Suprapubic skin (tissue), 4 donors: Measurements from ENCODE around the gene ANKRD17.

ENCODE experiments used
- POLR2A ChIP-seq, 2 donors: fragments of 450-650 bp; IDR thresholded peaks; one replicate each; pipeline ENCODE4 v1.6.1; 2017; ENCODE audit warnings: antibody characterized with exemption in 2 of 2, mild to moderate bottlenecking in 2 of 2, moderate library complexity in 2 of 2
- POLR2AphosphoS5 ChIP-seq, 3 donors: sonication (generic); formaldehyde crosslinking; IDR thresholded peaks; one replicate each; pipeline ENCODE4 v1.6.1; 2017; ENCODE audit warnings: antibody characterized with exemption in 3 of 3
- TF ChIP-seq, protein P1 (sequence below), 2 donors: fragments of 200-600 bp in 1 of 2; fragments of 450-650 bp in 1 of 2; sonication (generic) in 1 of 2; IDR thresholded peaks; one replicate each; pipeline ENCODE4 v1.5.1; 2016 to 2019; ENCODE audit warnings: antibody characterized with exemption in 2 of 2, mild to moderate bottlenecking in 1 of 2, moderate library complexity in 1 of 2

DNA sequence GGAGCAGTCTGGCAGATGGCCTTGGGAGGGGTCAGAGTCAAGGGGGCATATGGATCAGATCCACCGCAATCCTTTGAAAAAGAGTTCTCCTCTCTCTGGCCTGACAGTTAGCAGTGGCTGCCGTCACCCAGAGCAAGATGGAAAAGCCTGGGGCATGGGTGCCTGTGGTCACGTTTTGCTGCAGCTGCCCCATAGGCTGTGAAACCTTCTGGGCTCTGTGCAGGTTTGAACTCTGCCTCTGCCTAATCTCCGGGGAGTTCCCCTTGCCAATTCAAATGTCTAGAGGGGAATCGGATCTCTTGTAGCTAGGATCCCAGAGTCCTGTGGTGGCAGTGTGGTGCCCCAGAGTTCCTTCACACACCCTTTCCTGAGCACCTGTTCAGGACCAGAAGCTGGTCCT, 23.4 kb upstream of the ANKRD17 start:
- no peak for TF ChIP-seq POLR2AphosphoS5 (IDR thresholded peaks at IDR 0.05)
- TF ChIP-seq, protein P1, sequence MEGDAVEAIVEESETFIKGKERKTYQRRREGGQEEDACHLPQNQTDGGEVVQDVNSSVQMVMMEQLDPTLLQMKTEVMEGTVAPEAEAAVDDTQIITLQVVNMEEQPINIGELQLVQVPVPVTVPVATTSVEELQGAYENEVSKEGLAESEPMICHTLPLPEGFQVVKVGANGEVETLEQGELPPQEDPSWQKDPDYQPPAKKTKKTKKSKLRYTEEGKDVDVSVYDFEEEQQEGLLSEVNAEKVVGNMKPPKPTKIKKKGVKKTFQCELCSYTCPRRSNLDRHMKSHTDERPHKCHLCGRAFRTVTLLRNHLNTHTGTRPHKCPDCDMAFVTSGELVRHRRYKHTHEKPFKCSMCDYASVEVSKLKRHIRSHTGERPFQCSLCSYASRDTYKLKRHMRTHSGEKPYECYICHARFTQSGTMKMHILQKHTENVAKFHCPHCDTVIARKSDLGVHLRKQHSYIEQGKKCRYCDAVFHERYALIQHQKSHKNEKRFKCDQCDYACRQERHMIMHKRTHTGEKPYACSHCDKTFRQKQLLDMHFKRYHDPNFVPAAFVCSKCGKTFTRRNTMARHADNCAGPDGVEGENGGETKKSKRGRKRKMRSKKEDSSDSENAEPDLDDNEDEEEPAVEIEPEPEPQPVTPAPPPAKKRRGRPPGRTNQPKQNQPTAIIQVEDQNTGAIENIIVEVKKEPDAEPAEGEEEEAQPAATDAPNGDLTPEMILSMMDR (IDR thresholded peaks at IDR 0.05): no peak
- no peak for TF ChIP-seq POLR2A (IDR thresholded peaks at IDR 0.05)
